Gastrocnemius medialis (tissue), 4 donors: ENCODE data around the gene KIF13A. TPM values are rescaled to one million over a fixed set of nuclear protein-coding genes. Genes with fewer than 3 reads are reported as not detected.
"Not testable (repeated sequence)": the region's sequence is repeated elsewhere in the genome, so short reads cannot be mapped to it uniquely, and the experiment has no call there.

Source experiments
- ATAC-seq, 2 donors: fragments of 150-250 bp; one replicate each; pipeline ENCODE4 v1.9.1; 2016
- DNase-seq, 2 donors: peaks; one replicate each; pipeline ENCODE4 v3.0.0-alpha.2; 2019
- H3K27ac ChIP-seq, 4 donors: fragments of 200-600 bp; sonication (generic); 1 replicate in 1 of 4; 2 replicates in 3 of 4; pipeline ENCODE4 v1.5.1; 2016 to 2018; ENCODE audit warnings: mild to moderate bottlenecking in 2 of 4, moderate library complexity in 1 of 4
- H3K27me3 ChIP-seq, 3 donors: fragments of 200-600 bp; sonication (generic) in 2 of 3; 1 replicate in 1 of 3; 2 replicates in 2 of 3; pipeline versions ENCODE4 v1.5.1 to v1.6.0; 2016 to 2019; ENCODE audit warnings: mild to moderate bottlenecking in 1 of 3, moderate library complexity in 1 of 3
- H3K36me3 ChIP-seq, 2 donors: fragments of 200-600 bp; sonication (generic) in 1 of 2; one replicate each; pipeline ENCODE4 v1.5.1; 2017 to 2018
- H3K4me1 ChIP-seq, 2 donors: fragments of 200-600 bp; sonication (generic) in 1 of 2; one replicate each; pipeline ENCODE4 v1.5.1; 2016 to 2017; ENCODE audit warnings: mild to moderate bottlenecking in 2 of 2
- H3K4me3 ChIP-seq, 4 donors: fragments of 200-600 bp; sonication (generic) in 3 of 4; 1 replicate in 1 of 4; 2 replicates in 3 of 4; pipeline ENCODE4 v1.5.1; 2016 to 2019; ENCODE audit warnings: mild to moderate bottlenecking in 2 of 4
- H3K9me3 ChIP-seq, 3 donors: fragments of 200-600 bp; sonication (generic) in 2 of 3; 1 replicate in 1 of 3; 2 replicates in 2 of 3; pipeline ENCODE4 v1.5.1; 2016 to 2019
- POLR2A ChIP-seq, 2 donors: fragments of 450-650 bp; IDR thresholded peaks; one replicate each; pipeline ENCODE4 v1.6.1; 2017; ENCODE audit warnings: antibody characterized with exemption in 2 of 2, mild to moderate bottlenecking in 2 of 2, moderate library complexity in 2 of 2
- in situ Hi-C, 4 donors: fragments of 200-750 bp; cut with MboI; loops; one replicate each; pipeline versions ENCODE4 v1.15.0 to v1.8.0; 2017; ENCODE audit warnings: low sequenced_read_pairs in 4 of 4
- intact Hi-C: fragments of 100-400 bp; cut with DNase I; formaldehyde crosslinking; loops from one replicate; pipeline ENCODE4 v1.15.1; 2023; ENCODE audit warnings: low total_unique reads
- total RNA-seq, 4 donors: library from RNA; depleted of rRNA; stranded (reverse); fragments of >200 nt; gene quantifications; one replicate each; pipeline versions ENCODE4 v1.1.0 to v1.2.3, GENCODE V29; 2016
- TF ChIP-seq, protein P1 (sequence below), 5 experiments: fragments of 450-650 bp in 3 of 5; fragments of 200-600 bp in 2 of 5; sonication (generic) in 2 of 5; IDR thresholded peaks in 4 of 5; conservative IDR thresholded peaks in 1 of 5; 1 replicate in 4 of 5; 2 replicates in 1 of 5; pipeline ENCODE4 v1.5.1; 2016 to 2019; ENCODE audit warnings: antibody characterized with exemption in 5 of 5, mild to moderate bottlenecking in 3 of 5, moderate library complexity in 3 of 5

Gene KIF13A
- total RNA-seq, 4 donors from 2014 or later, result 47.4 to 72.9 (median 63.8) TPM

DNA sequence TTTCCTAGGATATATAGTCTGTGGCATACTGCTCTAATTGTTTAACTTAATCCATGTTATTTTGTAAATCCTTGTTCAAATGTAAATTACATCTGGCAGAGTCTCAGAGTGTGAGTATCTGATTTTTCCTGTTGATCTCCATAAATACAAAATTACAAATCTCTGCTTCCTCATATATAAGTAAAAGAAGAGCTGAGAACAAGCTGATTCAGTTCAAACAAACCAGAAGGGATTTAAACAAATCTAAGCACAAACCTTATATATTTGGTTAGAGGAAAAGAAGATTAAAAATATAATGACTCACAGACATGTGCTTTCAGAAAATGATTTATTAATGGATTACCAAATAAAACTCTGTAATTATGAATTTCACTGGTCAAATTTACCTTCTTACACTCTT, 37.3 kb downstream of the KIF13A start:
- no peaks in the 10 kb centered on the region for H3K27me3 ChIP-seq
- peak overlapping the region in 2 of 4 donors; percentile 1 to 12 for H3K27ac ChIP-seq
- ATAC-seq, result no peak
- intact Hi-C loops, result no loop called here
- no peaks in the 10 kb centered on the region for H3K36me3 ChIP-seq
- no peak overlapping the region for H3K4me3 ChIP-seq
- no peaks in the 10 kb centered on the region for H3K9me3 ChIP-seq
- H3K4me1 ChIP-seq, result peaks cover 27% of the 10 kb centered on the region in 2 donors
- TF ChIP-seq POLR2A (IDR thresholded peaks at IDR 0.05), result no peak
- TF ChIP-seq, protein P1, sequence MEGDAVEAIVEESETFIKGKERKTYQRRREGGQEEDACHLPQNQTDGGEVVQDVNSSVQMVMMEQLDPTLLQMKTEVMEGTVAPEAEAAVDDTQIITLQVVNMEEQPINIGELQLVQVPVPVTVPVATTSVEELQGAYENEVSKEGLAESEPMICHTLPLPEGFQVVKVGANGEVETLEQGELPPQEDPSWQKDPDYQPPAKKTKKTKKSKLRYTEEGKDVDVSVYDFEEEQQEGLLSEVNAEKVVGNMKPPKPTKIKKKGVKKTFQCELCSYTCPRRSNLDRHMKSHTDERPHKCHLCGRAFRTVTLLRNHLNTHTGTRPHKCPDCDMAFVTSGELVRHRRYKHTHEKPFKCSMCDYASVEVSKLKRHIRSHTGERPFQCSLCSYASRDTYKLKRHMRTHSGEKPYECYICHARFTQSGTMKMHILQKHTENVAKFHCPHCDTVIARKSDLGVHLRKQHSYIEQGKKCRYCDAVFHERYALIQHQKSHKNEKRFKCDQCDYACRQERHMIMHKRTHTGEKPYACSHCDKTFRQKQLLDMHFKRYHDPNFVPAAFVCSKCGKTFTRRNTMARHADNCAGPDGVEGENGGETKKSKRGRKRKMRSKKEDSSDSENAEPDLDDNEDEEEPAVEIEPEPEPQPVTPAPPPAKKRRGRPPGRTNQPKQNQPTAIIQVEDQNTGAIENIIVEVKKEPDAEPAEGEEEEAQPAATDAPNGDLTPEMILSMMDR (IDR thresholded peaks at IDR 0.05 in 4 of 5, conservative IDR thresholded peaks at IDR 0.05 in 1 of 5), result no peak
- no peak for DNase-seq
- in situ Hi-C loops, result no loop called here

DNA sequence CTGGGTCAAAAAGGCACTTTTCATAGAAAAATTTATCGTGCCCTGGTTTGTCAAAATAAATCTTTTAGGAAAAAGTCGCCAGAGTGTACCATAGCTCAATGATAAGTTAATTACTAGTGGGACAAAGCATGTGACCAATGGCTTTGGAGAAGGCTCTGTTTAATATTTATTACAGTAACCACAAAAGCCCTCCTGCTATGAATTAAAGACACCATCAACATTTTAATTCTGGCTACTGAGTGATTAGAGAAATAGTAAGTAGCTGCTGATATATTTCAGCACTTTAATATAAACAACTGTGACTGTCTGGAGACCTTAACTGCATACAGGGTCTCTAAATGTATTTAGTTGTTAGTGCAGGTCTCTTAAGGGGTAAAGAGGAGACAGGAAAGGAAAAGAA, 38.3 kb downstream of the KIF13A start:
- intact Hi-C loops, result no loop called here
- DNase-seq (no peak), ATAC-seq (no peak)
- Histone ChIP-seq H3K9me3 (no peaks in the 10 kb centered on the region), H3K27me3 (no peaks in the 10 kb centered on the region), H3K4me1 (peaks cover 36% of the 10 kb centered on the region in 2 donors), H3K27ac (peak overlapping the region in 1 of 4 donors; percentile 1), H3K4me3 (no peak overlapping the region), H3K36me3 (no peaks in the 10 kb centered on the region)
- in situ Hi-C loops, result no loop called here
- TF ChIP-seq, protein P1 (IDR thresholded peaks at IDR 0.05 in 4 of 5, conservative IDR thresholded peaks at IDR 0.05 in 1 of 5), result no peak
- no peak for TF ChIP-seq POLR2A (IDR thresholded peaks at IDR 0.05)

DNA sequence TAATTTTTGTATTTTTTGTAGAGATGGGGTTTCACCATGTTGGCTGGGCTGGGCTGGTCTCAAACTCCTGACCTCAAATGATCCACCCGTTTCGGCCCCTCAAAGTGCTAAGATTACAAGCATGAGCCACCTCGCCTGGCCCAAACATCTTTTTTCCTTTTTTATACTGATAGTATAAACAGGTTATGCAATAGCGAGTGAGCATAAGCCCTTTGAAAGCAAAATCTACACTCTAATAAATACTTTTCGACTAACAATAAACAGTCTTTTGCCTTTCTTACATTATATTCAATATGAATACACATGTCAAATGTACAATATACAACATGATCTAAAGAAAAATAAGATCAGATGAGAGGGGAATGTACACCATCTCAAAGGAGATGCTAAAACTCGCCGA, 38.7 kb downstream of the KIF13A start:
- in situ Hi-C loops (no loop called here), intact Hi-C loops (no loop called here)
- DNase-seq (no peak), ATAC-seq (no peak)
- peaks cover 40 to 41% of the 10 kb centered on the region in 2 donors for H3K4me1 ChIP-seq
- no peaks in the 10 kb centered on the region for H3K27me3 ChIP-seq
- H3K4me3 ChIP-seq, result no peak overlapping the region
- H3K36me3 ChIP-seq, result no peaks in the 10 kb centered on the region
- TF ChIP-seq, protein P1 (IDR thresholded peaks at IDR 0.05 in 4 of 5, conservative IDR thresholded peaks at IDR 0.05 in 1 of 5), result no peak
- no peak for TF ChIP-seq POLR2A (IDR thresholded peaks at IDR 0.05)
- no peaks in the 10 kb centered on the region for H3K9me3 ChIP-seq
- H3K27ac ChIP-seq, result peak overlapping the region in 1 of 4 donors; percentile 14

DNA sequence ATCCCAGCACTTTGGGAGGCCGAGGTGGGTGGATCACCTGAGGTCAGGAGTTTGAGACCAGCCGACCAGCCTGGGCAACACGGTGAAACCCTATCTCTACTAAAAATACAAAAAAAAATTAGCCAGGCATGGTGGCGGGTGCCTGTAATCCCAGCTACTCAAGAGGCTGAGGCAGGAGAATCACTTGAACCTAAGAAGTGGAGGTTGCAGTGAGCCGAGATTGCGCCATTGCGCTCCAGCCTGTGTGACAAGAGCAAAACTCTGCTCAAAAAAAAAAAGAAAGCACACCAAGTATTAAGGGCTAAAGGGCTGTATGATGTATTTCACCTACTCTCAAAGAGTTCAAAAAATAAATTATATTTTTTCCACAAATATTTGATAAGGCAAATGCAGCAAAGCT, 39.9 kb downstream of the KIF13A start:
- intact Hi-C loops, H3K36me3 ChIP-seq, H3K27me3 ChIP-seq, H3K27ac ChIP-seq, H3K9me3 ChIP-seq, H3K4me3 ChIP-seq, in situ Hi-C loops, DNase-seq, ATAC-seq: not testable (repeated sequence)
- peaks cover 49 to 52% of the 10 kb centered on the region in 2 donors for H3K4me1 ChIP-seq

DNA sequence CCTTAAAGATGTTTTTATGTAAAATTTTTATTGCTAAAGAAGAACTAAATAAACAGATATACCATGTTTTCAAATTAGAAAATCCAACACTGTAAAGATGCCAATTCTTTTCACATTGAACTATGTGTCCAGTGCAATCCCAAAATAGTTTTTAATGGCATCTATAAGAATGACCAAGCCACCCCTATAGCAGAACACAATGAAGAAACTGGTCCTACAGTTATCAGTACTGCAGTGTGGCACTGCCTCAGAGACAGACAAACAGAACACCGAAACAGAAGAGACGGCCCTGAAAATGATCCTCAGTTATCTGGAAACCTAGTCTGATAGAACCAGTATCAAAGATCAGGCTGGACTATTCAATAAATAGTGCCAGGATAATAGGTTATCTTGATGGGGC, 41.9 kb downstream of the KIF13A start:
- Histone ChIP-seq H3K4me3 (peak overlapping the region in 1 of 4 donors; percentile 11), H3K27me3 (no peaks in the 10 kb centered on the region), H3K36me3 (no peaks in the 10 kb centered on the region), H3K9me3 (no peaks in the 10 kb centered on the region), H3K4me1 (peaks cover 49 to 58% of the 10 kb centered on the region in 2 donors), H3K27ac (peak overlapping the region in 3 of 4 donors; percentile 24 to 50 (median 44))
- in situ Hi-C loops (no loop called here), intact Hi-C loops (no loop called here)
- ATAC-seq, result no peak
- TF ChIP-seq POLR2A (IDR thresholded peaks at IDR 0.05), result no peak
- TF ChIP-seq, protein P1 (IDR thresholded peaks at IDR 0.05 in 4 of 5, conservative IDR thresholded peaks at IDR 0.05 in 1 of 5), result no peak
- DNase-seq, result no peak
